HUES48 (cell line): ENCODE results near the gene SALL4.

Experiments used
- H3K27ac ChIP-seq: one replicate; pipeline ENCODE4 v1.7.0; 2013; ENCODE audit warnings: low read depth, low read length, inconsistent platforms
- H3K27me3 ChIP-seq: 2 replicates; pipeline ENCODE4 v1.6.1; 2013; ENCODE audit warnings: mild to moderate bottlenecking, low read length; ENCODE audit not compliant: control insufficient read depth, insufficient read depth
- H3K36me3 ChIP-seq: 2 replicates; pipeline ENCODE4 v1.6.1; 2013; ENCODE audit warnings: low read length; ENCODE audit not compliant: control insufficient read depth, insufficient read depth
- H3K4me1 ChIP-seq: 2 replicates; pipeline ENCODE4 v1.6.1; 2013; ENCODE audit warnings: mild to moderate bottlenecking, low read length; ENCODE audit not compliant: control insufficient read depth, insufficient read depth
- H3K4me3 ChIP-seq: 2 replicates; pipeline ENCODE4 v1.5.1; 2013; ENCODE audit warnings: mild to moderate bottlenecking, low read depth, low read length
- H3K9ac ChIP-seq: 2 replicates; pipeline ENCODE4 v1.6.1; 2013; ENCODE audit warnings: mild to moderate bottlenecking, low read depth, low read length, moderate library complexity
- H3K9me3 ChIP-seq: 2 replicates; pipeline ENCODE4 v1.6.1; 2013; ENCODE audit warnings: low read length; ENCODE audit not compliant: control insufficient read depth, insufficient read depth

SALL4 gene

GRCh38 chr20:51801823-51802123, 548 bp downstream of the SALL4 start:
- Histone ChIP-seq H3K27ac (peak overlapping the region; percentile 99), H3K36me3 (peaks cover 7% of the 10 kb centered on the region), H3K27me3 (no peaks in the 10 kb centered on the region), H3K4me3 (peak overlapping the region; percentile 74), H3K4me1 (peaks cover 30% of the 10 kb centered on the region), H3K9ac (peak overlapping the region; percentile 98), H3K9me3 (no peaks in the 10 kb centered on the region)

GRCh38 chr20:51801122-51801822, 1.0 kb downstream of the SALL4 start:
- Histone ChIP-seq H3K27ac (peak overlapping the region; percentile 99), H3K9me3 (no peaks in the 10 kb centered on the region), H3K27me3 (no peaks in the 10 kb centered on the region), H3K36me3 (peaks cover 12% of the 10 kb centered on the region), H3K4me1 (peaks cover 35% of the 10 kb centered on the region), H3K4me3 (peak overlapping the region; percentile 74), H3K9ac (peak overlapping the region; percentile 98)

- H3K27me3 ChIP-seq, result no peaks in the 10 kb centered on the region
- peak overlapping the region; percentile 98 for H3K9ac ChIP-seq
- H3K27ac ChIP-seq, result peak overlapping the region; percentile 99
- peak overlapping the region; percentile 74 for H3K4me3 ChIP-seq
- peaks cover 37% of the 10 kb centered on the region for H3K4me1 ChIP-seq
- no peaks in the 10 kb centered on the region for H3K9me3 ChIP-seq
- peaks cover 15% of the 10 kb centered on the region for H3K36me3 ChIP-seq
These were observed 1.5 kb downstream of the SALL4 start for GRCh38 chr20:51800872-51801121.

- Histone ChIP-seq H3K4me1 (peaks cover 42% of the 10 kb centered on the region), H3K9me3 (no peaks in the 10 kb centered on the region), H3K4me3 (peak overlapping the region; percentile 74), H3K36me3 (peaks cover 20% of the 10 kb centered on the region), H3K27me3 (no peaks in the 10 kb centered on the region), H3K27ac (peak overlapping the region; percentile 99), H3K9ac (peak overlapping the region; percentile 98)
These were observed 2.1 kb downstream of the SALL4 start for GRCh38 chr20:51800060-51800871.

- Histone ChIP-seq H3K27me3 (no peaks in the 10 kb centered on the region), H3K27ac (peak overlapping the region; percentile 99), H3K4me3 (peak overlapping the region; percentile 74), H3K36me3 (peaks cover 26% of the 10 kb centered on the region), H3K9me3 (no peaks in the 10 kb centered on the region), H3K4me1 (peaks cover 47% of the 10 kb centered on the region), H3K9ac (peak overlapping the region; percentile 98)
These were observed 2.9 kb downstream of the SALL4 start for GRCh38 chr20:51799401-51799860.

- peak overlapping the region; percentile 99 for H3K27ac ChIP-seq
- H3K36me3 ChIP-seq, result peaks cover 42% of the 10 kb centered on the region
- H3K9ac ChIP-seq, result peak overlapping the region; percentile 98; the same call in 1 of the 2 replicates
- peak overlapping the region; percentile 74 for H3K4me3 ChIP-seq
- no peaks in the 10 kb centered on the region for H3K27me3 ChIP-seq
- peaks cover 49% of the 10 kb centered on the region for H3K4me1 ChIP-seq
- H3K9me3 ChIP-seq, result no peaks in the 10 kb centered on the region
These were observed 4.8 kb downstream of the SALL4 start for GRCh38 chr20:51797357-51798025.

- H3K9ac ChIP-seq, result no peak overlapping the region
- no peaks in the 10 kb centered on the region for H3K27me3 ChIP-seq
- H3K27ac ChIP-seq, result peak overlapping the region; percentile 39
- 0 out of 2 replicates have a peak overlapping the region, but pooled peaks have one; percentile 74 for H3K4me3 ChIP-seq
- peaks cover 53% of the 10 kb centered on the region for H3K36me3 ChIP-seq
- no peaks in the 10 kb centered on the region for H3K9me3 ChIP-seq
- H3K4me1 ChIP-seq, result peaks cover 49% of the 10 kb centered on the region
These were observed 6.0 kb downstream of the SALL4 start for GRCh38 chr20:51796340-51796739.

- no peak overlapping the region for H3K9ac ChIP-seq
- no peaks in the 10 kb centered on the region for H3K27me3 ChIP-seq
- H3K4me1 ChIP-seq, result peaks cover 36% of the 10 kb centered on the region
- peaks cover 87% of the 10 kb centered on the region for H3K36me3 ChIP-seq
- H3K27ac ChIP-seq, result no peak overlapping the region
- H3K4me3 ChIP-seq, result no peak overlapping the region
- no peaks in the 10 kb centered on the region for H3K9me3 ChIP-seq
These were observed 9.4 kb downstream of the SALL4 start for GRCh38 chr20:51792960-51793359.

- H3K4me3 ChIP-seq, result no peak overlapping the region
- no peaks in the 10 kb centered on the region for H3K9me3 ChIP-seq
- H3K27me3 ChIP-seq, result no peaks in the 10 kb centered on the region
- no peak overlapping the region for H3K9ac ChIP-seq
- H3K36me3 ChIP-seq, result peaks cover 91% of the 10 kb centered on the region
- H3K27ac ChIP-seq, result no peak overlapping the region
- peaks cover 23% of the 10 kb centered on the region for H3K4me1 ChIP-seq
These were observed 10.7 kb downstream of the SALL4 start for GRCh38 chr20:51791626-51792025.

- H3K36me3 ChIP-seq, result peaks cover 92% of the 10 kb centered on the region
- no peak overlapping the region for H3K4me3 ChIP-seq
- no peak overlapping the region for H3K9ac ChIP-seq
- no peaks in the 10 kb centered on the region for H3K27me3 ChIP-seq
- no peak overlapping the region for H3K27ac ChIP-seq
- H3K9me3 ChIP-seq, result no peaks in the 10 kb centered on the region
- H3K4me1 ChIP-seq, result peaks cover 13% of the 10 kb centered on the region; the same call in 1 of the 2 replicates
These were observed 12.1 kb downstream of the SALL4 start for GRCh38 chr20:51790256-51790655.

GRCh38 chr20:51789434-51789833, 12.9 kb downstream of the SALL4 start:
- H3K9me3 ChIP-seq, result no peaks in the 10 kb centered on the region
- H3K27me3 ChIP-seq, result no peaks in the 10 kb centered on the region
- no peak overlapping the region for H3K9ac ChIP-seq
- 0 out of 2 replicates have a peak, but pooled peaks cover 8% of the 10 kb centered on the region for H3K4me1 ChIP-seq
- no peak overlapping the region for H3K4me3 ChIP-seq
- H3K27ac ChIP-seq, result no peak overlapping the region
- H3K36me3 ChIP-seq, result peaks cover 95% of the 10 kb centered on the region
